PC-3 (cell line): ENCODE results near the gene FBLN5. TPM values are rescaled to one million over a fixed set of nuclear protein-coding genes. Genes with fewer than 3 reads are reported as not detected.

Experiments used
- ATAC-seq: fragments of 200-7000 bp; cut with Tn5 transposase; 2 replicates; pipeline ENCODE4 v1.9.1; 2020; ENCODE audit warnings: mild to moderate bottlenecking, moderate library complexity
- BruUV-seq: library from RNA; stranded (reverse); fragments of 400-500 nt; replicated peaks from 2 replicates; lab custom pipeline; 2021; lab: Mats Ljungman, UMichigan
- CTCF ChIA-PET: fragments of 300-600 bp; sonication (Branson Sonifier 250); formaldehyde crosslinking; loops from one replicate; lab custom pipeline; 2022; ENCODE audit warnings: antibody characterized with exemption; lab: Charles Lee
- POLR2A ChIA-PET: fragments of 300-600 bp; sonication (Branson Sonifier 250); formaldehyde crosslinking; loops from one replicate; lab custom pipeline; 2022; ENCODE audit warnings: antibody characterized with exemption; ENCODE audit not compliant: unreplicated experiment; lab: Charles Lee
- DNase-seq: peaks from one replicate; pipeline ENCODE4 v3.0.0-alpha.2; 2015
- H2AFZ ChIP-seq: fragments of 300-600 bp; sonication (generic); 2 replicates; pipeline ENCODE4 v1.6.0; 2016; ENCODE audit warnings: antibody characterized with exemption, low read length
- H3F3A ChIP-seq: fragments of 300-600 bp; sonication (generic); one replicate; pipeline ENCODE4 v1.6.0; 2017; ENCODE audit warnings: antibody characterized with exemption, low read length, control low read depth, mild to moderate bottlenecking; ENCODE audit not compliant: unreplicated experiment
- H3K27ac ChIP-seq: fragments of 300-600 bp; sonication (generic); 2 replicates; pipeline ENCODE4 v1.5.1; 2016; ENCODE audit warnings: mild to moderate bottlenecking, low read length
- H3K27me3 ChIP-seq: fragments of 300-600 bp; sonication (generic); 2 replicates; pipeline ENCODE4 v1.6.1; 2016; ENCODE audit warnings: low read length, mixed read lengths
- H3K36me3 ChIP-seq: fragments of 300-600 bp; sonication (generic); 2 replicates; pipeline ENCODE4 v1.6.1; 2016; ENCODE audit warnings: low read depth, mixed run types, low read length, mixed read lengths
- H3K4me1 ChIP-seq: fragments of 300-600 bp; sonication (generic); 2 replicates; pipeline ENCODE4 v1.5.1; 2016; ENCODE audit warnings: low read length; ENCODE audit not compliant: insufficient read depth
- H3K4me2 ChIP-seq: fragments of 300-600 bp; sonication (generic); 2 replicates; pipeline ENCODE4 v1.6.0; 2016; ENCODE audit warnings: low read length
- H3K4me3 ChIP-seq: fragments of 300-600 bp; sonication (generic); 2 replicates; pipeline ENCODE4 v1.5.1; 2016; ENCODE audit warnings: mild to moderate bottlenecking, low read length, mixed read lengths
- H3K79me2 ChIP-seq: fragments of 300-600 bp; sonication (generic); 2 replicates; pipeline ENCODE4 v1.6.1; 2017; ENCODE audit warnings: low read length, mixed read lengths
- H3K9ac ChIP-seq: fragments of 300-600 bp; sonication (generic); 2 replicates; pipeline ENCODE4 v1.6.0; 2016; ENCODE audit warnings: mild to moderate bottlenecking, low read length
- H3K9me2 ChIP-seq: fragments of 300-600 bp; sonication (generic); replicated peaks from 2 replicates; pipeline ENCODE4 v1.6.1; 2016; ENCODE audit warnings: mixed run types, low read length, mixed read lengths
- H3K9me3 ChIP-seq: fragments of 300-600 bp; sonication (generic); 2 replicates; pipeline ENCODE4 v1.6.1; 2016; ENCODE audit warnings: low read length, mixed read lengths
- H4K20me1 ChIP-seq: fragments of 300-600 bp; sonication (generic); 2 replicates; pipeline ENCODE4 v1.6.1; 2016; ENCODE audit warnings: low read length, mixed read lengths
- CTCF ChIP-seq: fragments of 300-600 bp; sonication (generic); conservative IDR thresholded peaks from 2 replicates; pipeline ENCODE4 v1.5.1; 2017; ENCODE audit warnings: antibody characterized with exemption, low read depth, mild to moderate bottlenecking, low read length
- EZH2 ChIP-seq: fragments of 300-600 bp; sonication (generic); IDR thresholded peaks from one replicate; pipeline ENCODE4 v1.6.1; 2017; ENCODE audit warnings: antibody characterized with exemption, mild to moderate bottlenecking, low read length; ENCODE audit not compliant: unreplicated experiment
- EZH2phosphoT487 ChIP-seq: fragments of 300-600 bp; sonication (generic); IDR thresholded peaks from 2 replicates; pipeline ENCODE4 v1.6.1; 2018; ENCODE audit warnings: mild to moderate bottlenecking, antibody characterized with exemption, low read length, borderline replicate concordance
- intact Hi-C: fragments of 100-400 bp; cut with micrococcal nuclease; formaldehyde crosslinking; loops from 2 replicates; pipeline ENCODE4 v1.9.0; 2023
- total RNA-seq: library from RNA; depleted of rRNA; stranded (reverse); fragments of >200 nt; gene quantifications from 2 replicates; pipeline ENCODE4 v1.2.3, GENCODE V29; 2014

Gene FBLN5
- total RNA-seq, 1 experiment from 2014 or later, result 0.58 TPM

- TF ChIP-seq CTCF (no peak), EZH2 (no peak), EZH2phosphoT487 (no peak)
- Histone ChIP-seq H2AFZ (no peak overlapping the region), H3K27ac (no peak overlapping the region), H3F3A (no peaks in the 10 kb centered on the region), H4K20me1 (no peaks in the 10 kb centered on the region), H3K9me2 (no peaks in the 10 kb centered on the region), H3K27me3 (peaks cover 6% of the 10 kb centered on the region; the same call in 1 of the 2 replicates), H3K79me2 (no peaks in the 10 kb centered on the region), H3K4me3 (no peak overlapping the region), H3K4me2 (no peak overlapping the region), H3K36me3 (no peaks in the 10 kb centered on the region), H3K9me3 (no peaks in the 10 kb centered on the region), H3K4me1 (no peaks in the 10 kb centered on the region), H3K9ac (no peak overlapping the region)
- POLR2A ChIA-PET, result no interaction called here
- no TSS peak for BruUV-seq
- CTCF ChIA-PET, result no interaction called here
- DNase-seq (no peak), ATAC-seq (no peak)
- intact Hi-C loops, result no loop called here
These were observed 15.9 kb downstream of the FBLN5 start for GRCh38 chr14:91931478-91932088.

GRCh38 chr14:91929700-91930099 lies 17.8 kb downstream of the FBLN5 start:
- H3K9me2 ChIP-seq, result no peaks in the 10 kb centered on the region
- no peak overlapping the region for H3K4me3 ChIP-seq
- H3K27ac ChIP-seq, result no peak overlapping the region
- POLR2A ChIA-PET, result no interaction called here
- BruUV-seq, result no TSS peak
- H3K9ac ChIP-seq, result no peak overlapping the region
- no peak overlapping the region for H3K4me2 ChIP-seq
- H4K20me1 ChIP-seq, result no peaks in the 10 kb centered on the region
- H3F3A ChIP-seq, result no peaks in the 10 kb centered on the region
- H3K4me1 ChIP-seq, result no peaks in the 10 kb centered on the region
- TF ChIP-seq EZH2phosphoT487 (no peak), EZH2 (no peak), CTCF (no peak)
- no peak for ATAC-seq
- no peaks in the 10 kb centered on the region for H3K79me2 ChIP-seq
- no peak overlapping the region for H2AFZ ChIP-seq
- no peak for DNase-seq
- CTCF ChIA-PET, result no interaction called here
- H3K36me3 ChIP-seq, result no peaks in the 10 kb centered on the region
- intact Hi-C loops, result no loop called here
- H3K9me3 ChIP-seq, result no peaks in the 10 kb centered on the region
- peaks cover 6% of the 10 kb centered on the region; the same call in 1 of the 2 replicates for H3K27me3 ChIP-seq

GRCh38 chr14:91927800-91928199 lies 19.7 kb downstream of the FBLN5 start:
- H2AFZ ChIP-seq, result no peak overlapping the region
- intact Hi-C loops, result no loop called here
- H3K9me3 ChIP-seq, result no peaks in the 10 kb centered on the region
- no peaks in the 10 kb centered on the region for H3K4me1 ChIP-seq
- H3K4me2 ChIP-seq, result no peak overlapping the region
- no peak for TF ChIP-seq CTCF
- no peak for TF ChIP-seq EZH2
- TF ChIP-seq EZH2phosphoT487, result no peak
- no peaks in the 10 kb centered on the region for H3K9me2 ChIP-seq
- DNase-seq, result no peak
- POLR2A ChIA-PET, result no interaction called here
- no peaks in the 10 kb centered on the region for H3K36me3 ChIP-seq
- 0 out of 2 replicates have a peak, but pooled peaks cover 3% of the 10 kb centered on the region for H3K27me3 ChIP-seq
- H3K4me3 ChIP-seq, result no peak overlapping the region
- no peaks in the 10 kb centered on the region for H3F3A ChIP-seq
- ATAC-seq, result no peak
- no peaks in the 10 kb centered on the region for H3K79me2 ChIP-seq
- BruUV-seq, result no TSS peak
- H3K9ac ChIP-seq, result no peak overlapping the region
- H4K20me1 ChIP-seq, result no peaks in the 10 kb centered on the region
- no peak overlapping the region for H3K27ac ChIP-seq
- CTCF ChIA-PET, result no interaction called here
